ENCODE data around the gene CLEC4F. TPM values are rescaled to one million over a fixed set of nuclear protein-coding genes. Genes with fewer than 3 reads are reported as not detected.

CLEC4F gene
- total RNA-seq, 1 donor from 2014 or later = 0.49 TPM

- intact Hi-C loops (cut with DNase I) = no loop called here
- no peaks in the 10 kb centered on the region for H3K27me3 ChIP-seq
- H3K4me3 ChIP-seq = no peak overlapping the region
- no peak for TF ChIP-seq POLR2AphosphoS5 (IDR thresholded peaks at IDR 0.05; ENCODE audit: insufficient read depth in 1 of 2, low read depth in 1 of 2)
- H3K4me1 ChIP-seq = no peaks in the 10 kb centered on the region
- no peaks in the 10 kb centered on the region for H3K9me3 ChIP-seq
- no peak overlapping the region for H3K27ac ChIP-seq
- no peak for DNase-seq (ENCODE audit: extremely low spot score in 2 of 2)
- no peaks in the 10 kb centered on the region for H3K36me3 ChIP-seq
Measured at GRCh38 chr2:70831861-70832260, 11.5 kb upstream of the CLEC4F start.

DNA sequence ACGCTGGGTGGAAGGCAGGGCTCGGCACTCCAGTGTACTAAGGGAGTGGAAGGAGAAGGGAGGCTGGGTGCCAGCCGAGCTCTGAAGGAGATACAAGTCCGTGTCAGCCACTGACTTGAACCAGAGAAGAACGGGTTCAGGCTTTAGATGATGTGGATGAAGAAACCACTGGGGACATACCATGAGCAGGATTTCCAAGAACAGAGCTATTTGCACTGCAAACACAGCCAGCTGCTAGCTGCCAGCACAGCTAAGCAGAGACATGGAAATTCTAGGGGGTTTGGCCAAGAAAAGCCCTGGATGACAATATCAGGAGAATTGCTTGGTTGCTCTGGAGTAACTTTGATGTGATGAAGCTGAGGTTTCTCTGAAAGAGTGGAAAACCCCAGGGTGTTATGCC, 10.0 kb upstream of the CLEC4F start:
- Histone ChIP-seq H3K4me1 (no peaks in the 10 kb centered on the region), H3K27me3 (no peaks in the 10 kb centered on the region), H3K27ac (no peak overlapping the region), H3K36me3 (no peaks in the 10 kb centered on the region), H3K4me3 (no peak overlapping the region), H3K9me3 (no peaks in the 10 kb centered on the region)
- peak in 1 of 2 donors; percentile 25 for DNase-seq (ENCODE audit: extremely low spot score in 2 of 2)
- TF ChIP-seq POLR2AphosphoS5 (IDR thresholded peaks at IDR 0.05; ENCODE audit: insufficient read depth in 1 of 2, low read depth in 1 of 2) = no peak
- no peak for TF ChIP-seq POLR2A (IDR thresholded peaks at IDR 0.05)
- no peak for TF ChIP-seq CTCF (IDR thresholded peaks at IDR 0.05)
- intact Hi-C loops (cut with DNase I) = no loop called here

DNA sequence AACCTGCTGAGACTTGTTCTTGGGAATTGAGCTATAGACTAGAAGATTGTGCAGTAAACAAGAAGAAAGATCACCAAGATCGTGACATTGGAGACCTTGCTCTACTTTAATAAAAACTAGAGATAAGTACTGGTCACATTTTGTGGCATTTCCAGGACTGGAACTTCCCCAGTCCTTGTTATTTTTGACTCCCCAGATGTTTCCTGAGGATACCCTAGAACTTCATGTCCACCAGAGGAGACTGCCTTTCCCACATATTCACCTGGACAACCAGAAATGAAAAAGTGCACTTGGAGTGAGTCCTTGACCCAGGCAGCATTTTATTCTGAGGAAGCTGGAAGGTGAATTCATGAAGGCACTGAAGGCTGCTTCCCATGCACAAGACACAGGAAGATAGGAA, 9.5 kb upstream of the CLEC4F start:
- no peaks in the 10 kb centered on the region for H3K27me3 ChIP-seq
- H3K4me3 ChIP-seq = no peak overlapping the region
- no peaks in the 10 kb centered on the region for H3K9me3 ChIP-seq
- no peaks in the 10 kb centered on the region for H3K4me1 ChIP-seq
- TF ChIP-seq CTCF (IDR thresholded peaks at IDR 0.05) (no peak), POLR2AphosphoS5 (IDR thresholded peaks at IDR 0.05; ENCODE audit: insufficient read depth in 1 of 2, low read depth in 1 of 2) (no peak), POLR2A (IDR thresholded peaks at IDR 0.05) (no peak)
- intact Hi-C loops (cut with DNase I) = no loop called here
- no peak overlapping the region for H3K27ac ChIP-seq
- H3K36me3 ChIP-seq = no peaks in the 10 kb centered on the region
- no peak for DNase-seq (ENCODE audit: extremely low spot score in 2 of 2)

GRCh38 chr2:70828914-70829824, 8.8 kb upstream of the CLEC4F start:
- H3K9me3 ChIP-seq = no peaks in the 10 kb centered on the region

GRCh38 chr2:70828115-70828514, 7.7 kb upstream of the CLEC4F start:
- H3K4me3 ChIP-seq = no peak overlapping the region
- TF ChIP-seq POLR2AphosphoS5 (IDR thresholded peaks at IDR 0.05; ENCODE audit: insufficient read depth in 1 of 2, low read depth in 1 of 2) (no peak), POLR2A (IDR thresholded peaks at IDR 0.05) (no peak), CTCF (IDR thresholded peaks at IDR 0.05) (no peak)
- H3K4me1 ChIP-seq = no peaks in the 10 kb centered on the region
- H3K27me3 ChIP-seq = no peaks in the 10 kb centered on the region
- peak in 1 of 2 donors; percentile 62 for DNase-seq (ENCODE audit: extremely low spot score in 2 of 2)
- no peak overlapping the region for H3K27ac ChIP-seq
- intact Hi-C loops (cut with DNase I) = no loop called here
- H3K36me3 ChIP-seq = no peaks in the 10 kb centered on the region
- no peaks in the 10 kb centered on the region for H3K9me3 ChIP-seq

More at GRCh38 chr2:70828914-70829824, 8.8 kb upstream of the CLEC4F start:
- no peaks in the 10 kb centered on the region for H3K36me3 ChIP-seq
- H3K4me3 ChIP-seq = no peak overlapping the region
- H3K4me1 ChIP-seq = no peaks in the 10 kb centered on the region
- no peaks in the 10 kb centered on the region for H3K27me3 ChIP-seq
- no peak overlapping the region for H3K27ac ChIP-seq
- peak in 1 of 2 donors; percentile 32 for DNase-seq (ENCODE audit: extremely low spot score in 2 of 2)
- no peak for TF ChIP-seq POLR2A (IDR thresholded peaks at IDR 0.05)
- no peak for TF ChIP-seq CTCF (IDR thresholded peaks at IDR 0.05)
- TF ChIP-seq POLR2AphosphoS5 (IDR thresholded peaks at IDR 0.05; ENCODE audit: insufficient read depth in 1 of 2, low read depth in 1 of 2) = no peak
- intact Hi-C loops (cut with DNase I) = no loop called here

Data from vagina (tissue), 2 donors.